Endothelial cell of umbilical vein (primary cell): Measurements from ENCODE around the gene RECQL5. TPM values are rescaled to one million over a fixed set of nuclear protein-coding genes. Genes with fewer than 3 reads are reported as not detected.
A peak's percentile ranks its signal among the peaks of the same experiment; 100 is the strongest.

ENCODE experiments used
- BruUV-seq: library from RNA; stranded (reverse); fragments of 400-500 nt; replicated peaks from 2 replicates; lab custom pipeline; 2021; lab: Mats Ljungman, UMichigan
- CTCF ChIA-PET: fragments of 300-600, 350-600 bp; sonication (Branson Sonifier 250); formaldehyde crosslinking; loops from one replicate; lab custom pipeline; 2021; ENCODE audit warnings: antibody characterized with exemption, inconsistent platforms; lab: Charles Lee
- POLR2A ChIA-PET: fragments of 300-600, 350-600 bp; sonication (Branson Sonifier 250); formaldehyde crosslinking; loops from one replicate; lab custom pipeline; 2021; ENCODE audit warnings: antibody characterized with exemption, inconsistent platforms; lab: Charles Lee
- DNase-seq: peaks from one replicate; pipeline ENCODE4 v3.0.0-alpha.2; 2011; ENCODE audit warnings: low read depth, low spot score
- FAIRE-seq: peaks from 2 replicates; lab custom pipeline; 2011; peaks lifted over from hg19 to GRCh38; lab: Jason Lieb, UNC
- H2AFZ ChIP-seq: 2 replicates; pipeline ENCODE4 v1.6.0; 2012; ENCODE audit warnings: low read depth, low read length, control low read depth, inconsistent platforms
- H3K27ac ChIP-seq: 2 replicates; pipeline ENCODE4 v1.5.1; 2011; ENCODE audit warnings: low read depth, mild to moderate bottlenecking, control low read depth, low read length, moderate library complexity; ENCODE audit not compliant: insufficient read depth
- H3K27me3 ChIP-seq, 2 experiments: 2 replicates each; pipeline versions ENCODE4 v1.6.0 to v1.6.1; 2011; ENCODE audit warnings: low read length in 2 of 2, mixed read lengths in 1 of 2; ENCODE audit not compliant: control insufficient read depth in 2 of 2, insufficient read depth in 2 of 2
- H3K36me3 ChIP-seq, 2 experiments: 2 replicates in 1 of 2; 3 replicates in 1 of 2; pipeline ENCODE4 v1.5.1; 2011; ENCODE audit warnings: low read length in 2 of 2, mild to moderate bottlenecking in 1 of 2, moderate library complexity in 1 of 2; ENCODE audit not compliant: control insufficient read depth in 2 of 2, insufficient read depth in 2 of 2; ENCODE audit errors: extremely low read depth in 1 of 2
- H3K4me1 ChIP-seq: 3 replicates; pipeline ENCODE4 v1.5.1; 2011; ENCODE audit warnings: mild to moderate bottlenecking, low read length; ENCODE audit not compliant: control insufficient read depth, insufficient read depth; ENCODE audit errors: extremely low read depth
- H3K4me2 ChIP-seq: 2 replicates; pipeline ENCODE4 v1.6.1; 2011; ENCODE audit warnings: low read length, control low read depth, mixed read lengths; ENCODE audit not compliant: insufficient read depth
- H3K4me3 ChIP-seq, 3 experiments: fragments of 200-600 bp in 1 of 3; sonication (generic), shearing (Covaris generic) in 1 of 3; replicated peaks in 1 of 3; 2 replicates each; pipeline ENCODE4 v1.5.1; 2011 to 2016; ENCODE audit warnings: control low read depth in 3 of 3, low read length in 3 of 3, mild to moderate bottlenecking in 2 of 3, inconsistent platforms in 1 of 3, low read depth in 1 of 3, moderate library complexity in 1 of 3; ENCODE audit not compliant: insufficient read depth in 1 of 3
- H3K79me2 ChIP-seq: 2 replicates; pipeline ENCODE4 v1.6.0; 2012; ENCODE audit warnings: low read length, inconsistent platforms; ENCODE audit not compliant: control insufficient read depth, insufficient read depth
- H3K9ac ChIP-seq: replicated peaks from 2 replicates; pipeline ENCODE3; 2011; ENCODE audit warnings: low read length, control low read depth; ENCODE audit not compliant: insufficient read depth; ENCODE audit errors: extremely low read depth
- H3K9me1 ChIP-seq: replicated peaks from 3 replicates; pipeline ENCODE4 v1.6.0; 2011; ENCODE audit warnings: mild to moderate bottlenecking, low read length; ENCODE audit not compliant: control insufficient read depth, insufficient read depth; ENCODE audit errors: extremely low read depth
- H3K9me3 ChIP-seq: replicated peaks from 2 replicates; pipeline ENCODE4 v1.5.1; 2012; ENCODE audit warnings: low read length, inconsistent platforms; ENCODE audit not compliant: control insufficient read depth, insufficient read depth
- H4K20me1 ChIP-seq: replicated peaks from 2 replicates; pipeline ENCODE3; 2011; ENCODE audit warnings: mild to moderate bottlenecking, low read length; ENCODE audit not compliant: control insufficient read depth, insufficient read depth; ENCODE audit errors: extremely low read depth
- EZH2 ChIP-seq: IDR thresholded peaks from 2 replicates; pipeline ENCODE4 v1.6.1; 2012; ENCODE audit warnings: borderline replicate concordance, low read depth, mild to moderate bottlenecking, moderate library complexity, low read length, inconsistent platforms; ENCODE audit not compliant: severe bottlenecking
- FOS ChIP-seq: IDR thresholded peaks from 2 replicates; pipeline ENCODE4 v1.6.1; 2011; ENCODE audit warnings: mild to moderate bottlenecking, low read length, moderate library complexity, borderline replicate concordance; ENCODE audit not compliant: insufficient read depth
- GATA2 ChIP-seq: IDR thresholded peaks from 2 replicates; pipeline ENCODE4 v1.7.0; 2011; ENCODE audit warnings: low read depth, mild to moderate bottlenecking, moderate library complexity, mixed read lengths, low read length; ENCODE audit not compliant: insufficient read length, insufficient read depth
- JUN ChIP-seq: IDR thresholded peaks from 2 replicates; pipeline ENCODE4 v1.6.1; 2011; ENCODE audit warnings: borderline replicate concordance, low read depth; ENCODE audit not compliant: insufficient read length, insufficient read depth
- MYC ChIP-seq: IDR thresholded peaks from one replicate; pipeline ENCODE4 v1.6.1; 2011; ENCODE audit warnings: mild to moderate bottlenecking, low read depth, low read length
- POLR2A ChIP-seq: IDR thresholded peaks from 2 replicates; pipeline ENCODE4 v1.6.1; 2012; ENCODE audit warnings: low read depth, mild to moderate bottlenecking, control low read depth, low read length
- POLR2AphosphoS5 ChIP-seq: IDR thresholded peaks from 2 replicates; pipeline ENCODE4 v1.6.1; 2012; ENCODE audit warnings: low read depth, mild to moderate bottlenecking, control low read depth, low read length, moderate library complexity; ENCODE audit not compliant: insufficient read depth
- dilution Hi-C: fragments of 300-500 bp; cut with MboI; formaldehyde crosslinking; loops from one replicate; pipeline ENCODE4 v1.15.0; 2019; ENCODE audit warnings: low sequenced_read_pairs; ENCODE audit not compliant: extremely low pct_ligation_motif_present
- intact Hi-C: fragments of 100-400 bp; cut with micrococcal nuclease; formaldehyde crosslinking; loops from one replicate; pipeline ENCODE4 v1.10.0; 2022
- polyA plus RNA-seq, 4 experiments: library from polyadenylated mRNA; depleted of rRNA in 3 of 4; stranded (reverse) in 3 of 4; unstranded in 1 of 4; fragments of >200 nt; gene quantifications; 2 replicates each; pipeline versions ENCODE4 v1.2.1 to v1.2.3, GENCODE V29; 2011 to 2012; ENCODE audit warnings: missing spikeins in 1 of 4
- total RNA-seq: library from RNA; stranded (reverse); gene quantifications from 2 replicates; pipeline ENCODE4 v1.2.3, GENCODE V29; 2021
- TF ChIP-seq, protein P1 (sequence below), 2 donors: IDR thresholded peaks; 1 replicate in 1 of 2; 2 replicates in 1 of 2; pipeline ENCODE4 v1.5.1; 2011; ENCODE audit warnings: low read length in 2 of 2, mild to moderate bottlenecking in 2 of 2, moderate library complexity in 2 of 2, control low read depth in 1 of 2, inconsistent platforms in 1 of 2, low read depth in 1 of 2; ENCODE audit not compliant: insufficient read depth in 1 of 2; ENCODE audit errors: extremely low read depth in 1 of 2
- TF ChIP-seq, protein P2 (sequence below): IDR thresholded peaks from 2 replicates; pipeline ENCODE4 v1.6.1; 2011; ENCODE audit not compliant: insufficient read depth, insufficient read length

The RECQL5 gene
- total and polyA plus RNA-seq, 2 donors (not counting 3 experiments of a cell fraction or from before 2014, with no cell fraction given): 21.3 to 30.7 TPM

GRCh38 chr17:75707079-75707571, 40.2 kb upstream of the RECQL5 start:
- dilution Hi-C loops (no loop called here), intact Hi-C loops (loop anchor here (1.0 kb wide), 4 partner anchors 8 to 32 kb away; no protein-coding TSS in a partner anchor)
- peak overlapping the region; percentile 70 for H3K27ac ChIP-seq
- no peak overlapping the region for H3K4me3 ChIP-seq
- peaks cover 32% of the 10 kb centered on the region for H3K4me1 ChIP-seq
- peak overlapping the region; percentile 15 for H3K4me2 ChIP-seq
- no peaks in the 10 kb centered on the region for H4K20me1 ChIP-seq
- peak; percentile 97 for DNase-seq
- POLR2A ChIA-PET: interaction anchor here (0.8 to 1.4 kb wide), 4 partner anchors 15 to 73 kb away, joined by 3 to 6 read pairs (median 4); partner anchors contain the start of genes RECQL5 and SAP30BP
- H3K36me3 ChIP-seq: peaks cover 13 to 37% of the 10 kb centered on the region in 2 experiments
- no peaks in the 10 kb centered on the region for H3K9me3 ChIP-seq
- FAIRE-seq: peak; percentile 92
- peaks cover 2% of the 10 kb centered on the region for H3K79me2 ChIP-seq
- no peaks in the 10 kb centered on the region for H3K9me1 ChIP-seq
- H3K27me3 ChIP-seq: no peaks in the 10 kb centered on the region
- no peak overlapping the region for H2AFZ ChIP-seq
- TF ChIP-seq POLR2AphosphoS5: peak; percentile 99
- TF ChIP-seq JUN: peak; percentile 62
- TF ChIP-seq, protein P1, sequence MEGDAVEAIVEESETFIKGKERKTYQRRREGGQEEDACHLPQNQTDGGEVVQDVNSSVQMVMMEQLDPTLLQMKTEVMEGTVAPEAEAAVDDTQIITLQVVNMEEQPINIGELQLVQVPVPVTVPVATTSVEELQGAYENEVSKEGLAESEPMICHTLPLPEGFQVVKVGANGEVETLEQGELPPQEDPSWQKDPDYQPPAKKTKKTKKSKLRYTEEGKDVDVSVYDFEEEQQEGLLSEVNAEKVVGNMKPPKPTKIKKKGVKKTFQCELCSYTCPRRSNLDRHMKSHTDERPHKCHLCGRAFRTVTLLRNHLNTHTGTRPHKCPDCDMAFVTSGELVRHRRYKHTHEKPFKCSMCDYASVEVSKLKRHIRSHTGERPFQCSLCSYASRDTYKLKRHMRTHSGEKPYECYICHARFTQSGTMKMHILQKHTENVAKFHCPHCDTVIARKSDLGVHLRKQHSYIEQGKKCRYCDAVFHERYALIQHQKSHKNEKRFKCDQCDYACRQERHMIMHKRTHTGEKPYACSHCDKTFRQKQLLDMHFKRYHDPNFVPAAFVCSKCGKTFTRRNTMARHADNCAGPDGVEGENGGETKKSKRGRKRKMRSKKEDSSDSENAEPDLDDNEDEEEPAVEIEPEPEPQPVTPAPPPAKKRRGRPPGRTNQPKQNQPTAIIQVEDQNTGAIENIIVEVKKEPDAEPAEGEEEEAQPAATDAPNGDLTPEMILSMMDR (IDR thresholded peaks at IDR 0.05; ENCODE audit: extremely low read depth in 1 of 2, insufficient read depth in 1 of 2, low read depth in 1 of 2, low read length in 2 of 2): no peak
- TF ChIP-seq, protein P2, sequence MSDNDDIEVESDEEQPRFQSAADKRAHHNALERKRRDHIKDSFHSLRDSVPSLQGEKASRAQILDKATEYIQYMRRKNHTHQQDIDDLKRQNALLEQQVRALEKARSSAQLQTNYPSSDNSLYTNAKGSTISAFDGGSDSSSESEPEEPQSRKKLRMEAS: no peak
- TF ChIP-seq POLR2A: peak; percentile 72
- TF ChIP-seq GATA2: peak; percentile 98
- TF ChIP-seq FOS: peak; percentile 94
- no peak for TF ChIP-seq MYC
- no peak for TF ChIP-seq EZH2
- BruUV-seq: no TSS peak
- CTCF ChIA-PET: interaction anchor here (0.8 to 5.4 kb wide), 16 partner anchors 9 to 106 kb away, joined by 3 to 59 read pairs (median 4); partner anchors contain the start of gene SMIM5
- peak overlapping the region; percentile 12 for H3K9ac ChIP-seq
